MM.1S (cell line): ENCODE data around the gene MAGED2.

Source experiments
- DNase-seq: peaks from one replicate; pipeline ENCODE4 v3.0.0-alpha.2; 2015
- H2AFZ ChIP-seq: fragments of 300-600 bp; sonication (generic); 2 replicates; pipeline ENCODE4 v1.6.0; 2016; ENCODE audit warnings: antibody characterized with exemption, low read length
- H3F3A ChIP-seq: fragments of 300-600 bp; sonication (generic); 2 replicates; pipeline ENCODE4 v1.6.1; 2016; ENCODE audit warnings: mild to moderate bottlenecking, antibody characterized with exemption, low read length, moderate library complexity, mixed read lengths; ENCODE audit not compliant: insufficient read depth
- H3K27ac ChIP-seq: fragments of 300-600 bp; sonication (generic); 2 replicates; pipeline ENCODE4 v1.5.1; 2016; ENCODE audit warnings: mild to moderate bottlenecking, low read length
- H3K27me3 ChIP-seq: fragments of 300-600 bp; sonication (generic); replicated peaks from 2 replicates; pipeline ENCODE4 v1.6.0; 2016; ENCODE audit warnings: low read length; ENCODE audit not compliant: insufficient read depth
- H3K36me3 ChIP-seq: fragments of 300-600 bp; sonication (generic); replicated peaks from 2 replicates; pipeline ENCODE4 v1.6.1; 2016; ENCODE audit warnings: mild to moderate bottlenecking, low read length, mixed read lengths; ENCODE audit not compliant: insufficient read depth
- H3K4me1 ChIP-seq: fragments of 300-600 bp; sonication (generic); 2 replicates; pipeline ENCODE4 v1.6.1; 2016; ENCODE audit warnings: low read length, mixed read lengths
- H3K4me2 ChIP-seq: fragments of 300-600 bp; sonication (generic); 2 replicates; pipeline ENCODE4 v1.6.0; 2016; ENCODE audit warnings: low read depth, low read length
- H3K4me3 ChIP-seq: fragments of 300-600 bp; sonication (generic); 2 replicates; pipeline ENCODE4 v1.5.1; 2016; ENCODE audit warnings: low read length, mixed read lengths
- H3K79me2 ChIP-seq: fragments of 300-600 bp; sonication (generic); 2 replicates; pipeline ENCODE4 v1.6.1; 2016; ENCODE audit warnings: mixed run types, low read length, mixed read lengths
- H3K9ac ChIP-seq: fragments of 300-600 bp; sonication (generic); 2 replicates; pipeline ENCODE4 v1.6.1; 2016; ENCODE audit warnings: low read length, mixed read lengths
- H3K9me2 ChIP-seq: fragments of 300-600 bp; sonication (generic); replicated peaks from 2 replicates; pipeline ENCODE4 v1.6.1; 2016; ENCODE audit warnings: mild to moderate bottlenecking, low read length, mixed read lengths; ENCODE audit not compliant: insufficient read depth
- H3K9me3 ChIP-seq: fragments of 300-600 bp; sonication (generic); replicated peaks from 2 replicates; pipeline ENCODE4 v1.6.1; 2016; ENCODE audit warnings: mild to moderate bottlenecking, low read length, mixed read lengths; ENCODE audit not compliant: insufficient read depth
- H4K20me1 ChIP-seq: fragments of 300-600 bp; sonication (generic); 2 replicates; pipeline ENCODE4 v1.6.1; 2016; ENCODE audit warnings: mild to moderate bottlenecking, low read length, moderate library complexity, mixed read lengths; ENCODE audit not compliant: insufficient read depth
- EZH2 ChIP-seq: fragments of 300-600 bp; sonication (generic); optimal IDR thresholded peaks from 2 replicates; pipeline ENCODE3; 2017; ENCODE audit warnings: low read depth, mild to moderate bottlenecking, antibody characterized with exemption, low read length, mixed read lengths
- EZH2phosphoT487 ChIP-seq: fragments of 300-600 bp; sonication (generic); IDR thresholded peaks from 2 replicates; pipeline ENCODE4 v1.6.1; 2018; ENCODE audit warnings: antibody characterized with exemption, low read length
- TF ChIP-seq, protein P1 (sequence below): fragments of 300-600 bp; sonication (generic); IDR thresholded peaks from 2 replicates; pipeline ENCODE4 v1.5.1; 2016; ENCODE audit warnings: antibody characterized with exemption, low read length, mixed read lengths

The MAGED2 gene

DNA sequence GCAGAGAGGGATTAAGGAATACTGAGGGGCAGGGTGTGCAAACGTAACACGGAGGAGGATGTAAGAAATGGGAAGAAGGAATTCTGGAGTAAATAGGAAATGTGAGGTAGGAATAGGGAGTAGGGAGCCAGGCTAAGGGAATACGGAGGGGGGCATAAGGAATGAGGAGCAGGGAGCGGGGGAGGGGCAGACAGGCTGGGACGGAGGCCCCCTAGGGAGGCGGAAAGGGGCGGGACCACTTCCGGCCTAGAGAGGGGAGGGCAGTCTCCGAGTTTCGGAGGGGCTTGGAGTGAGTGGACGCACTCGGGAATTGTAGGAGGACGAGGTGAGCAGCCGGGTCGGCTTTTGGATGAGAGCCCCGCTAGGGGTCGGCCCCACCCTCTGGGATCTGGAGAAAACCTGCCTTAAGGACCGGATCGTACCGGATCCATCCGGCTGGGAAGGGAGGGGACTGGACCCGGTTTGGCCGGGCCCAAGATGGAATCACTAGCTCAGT is 612 bp downstream of the MAGED2 start:
- H3K9me2 ChIP-seq, result no peaks in the 10 kb centered on the region
- no peaks in the 10 kb centered on the region for H4K20me1 ChIP-seq
- peak overlapping the region; percentile 80 for H2AFZ ChIP-seq

DNA sequence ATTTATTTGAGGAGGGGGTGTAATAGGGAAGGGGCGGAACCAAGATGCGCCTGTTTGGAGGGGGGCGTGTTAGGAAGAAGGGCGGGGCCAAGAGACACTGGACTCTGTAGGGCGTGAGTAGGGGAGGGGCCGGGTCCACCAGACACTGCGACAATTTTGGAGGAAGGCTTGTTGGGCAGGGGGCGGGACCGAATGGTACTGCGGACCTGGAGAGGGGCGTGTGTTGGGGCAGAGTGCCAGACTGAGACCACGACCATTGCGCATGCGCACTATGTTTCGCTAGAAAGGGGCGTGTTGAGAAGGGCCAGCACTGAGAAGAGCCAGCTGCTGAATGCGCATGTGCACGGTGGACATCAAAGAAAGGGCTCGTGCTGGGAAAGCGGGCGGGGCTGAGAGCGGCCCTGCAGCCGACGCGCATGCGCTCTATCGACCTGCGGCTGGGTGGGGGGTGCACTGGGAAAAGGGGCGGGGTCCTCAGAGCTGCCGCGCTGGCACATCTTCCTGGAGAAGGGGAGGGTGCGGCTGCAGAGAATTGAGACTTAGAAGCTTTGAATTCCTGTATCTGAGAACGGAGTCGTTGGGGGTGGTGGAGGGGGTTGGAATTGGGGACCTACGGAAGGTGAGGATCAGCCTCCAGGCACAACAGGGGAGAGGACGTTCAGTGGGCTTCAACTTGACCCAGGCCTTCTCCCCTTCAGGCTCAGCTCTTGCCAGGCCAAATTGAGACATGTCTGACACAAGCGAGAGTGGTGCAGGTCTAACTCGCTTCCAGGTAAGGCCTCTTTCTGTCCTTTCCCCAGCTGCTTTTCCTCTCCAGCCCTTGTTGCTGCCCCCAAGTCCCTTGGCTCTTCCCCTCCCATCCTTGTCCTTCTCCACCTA is 1.3 kb downstream of the MAGED2 start:
- no peaks in the 10 kb centered on the region for H3K36me3 ChIP-seq
- H3K9me2 ChIP-seq, result no peaks in the 10 kb centered on the region
- DNase-seq, result peak; percentile 94
- H3K9ac ChIP-seq, result peak overlapping the region; percentile 70
- H3K4me1 ChIP-seq, result no peaks in the 10 kb centered on the region
- peak overlapping the region; percentile 77 for H3K4me2 ChIP-seq
- no peaks in the 10 kb centered on the region for H3K27me3 ChIP-seq
- peak overlapping the region; percentile 23; the same call in 1 of the 2 replicates for H3K27ac ChIP-seq
- no peaks in the 10 kb centered on the region for H3F3A ChIP-seq
- no peaks in the 10 kb centered on the region for H3K9me3 ChIP-seq
- H3K4me3 ChIP-seq, result peak overlapping the region; percentile 90
- H4K20me1 ChIP-seq, result no peaks in the 10 kb centered on the region
- peak overlapping the region; percentile 80 for H2AFZ ChIP-seq
- peaks cover 12% of the 10 kb centered on the region for H3K79me2 ChIP-seq
- TF ChIP-seq EZH2 (no peak), EZH2phosphoT487 (no peak)
- TF ChIP-seq, protein P1, sequence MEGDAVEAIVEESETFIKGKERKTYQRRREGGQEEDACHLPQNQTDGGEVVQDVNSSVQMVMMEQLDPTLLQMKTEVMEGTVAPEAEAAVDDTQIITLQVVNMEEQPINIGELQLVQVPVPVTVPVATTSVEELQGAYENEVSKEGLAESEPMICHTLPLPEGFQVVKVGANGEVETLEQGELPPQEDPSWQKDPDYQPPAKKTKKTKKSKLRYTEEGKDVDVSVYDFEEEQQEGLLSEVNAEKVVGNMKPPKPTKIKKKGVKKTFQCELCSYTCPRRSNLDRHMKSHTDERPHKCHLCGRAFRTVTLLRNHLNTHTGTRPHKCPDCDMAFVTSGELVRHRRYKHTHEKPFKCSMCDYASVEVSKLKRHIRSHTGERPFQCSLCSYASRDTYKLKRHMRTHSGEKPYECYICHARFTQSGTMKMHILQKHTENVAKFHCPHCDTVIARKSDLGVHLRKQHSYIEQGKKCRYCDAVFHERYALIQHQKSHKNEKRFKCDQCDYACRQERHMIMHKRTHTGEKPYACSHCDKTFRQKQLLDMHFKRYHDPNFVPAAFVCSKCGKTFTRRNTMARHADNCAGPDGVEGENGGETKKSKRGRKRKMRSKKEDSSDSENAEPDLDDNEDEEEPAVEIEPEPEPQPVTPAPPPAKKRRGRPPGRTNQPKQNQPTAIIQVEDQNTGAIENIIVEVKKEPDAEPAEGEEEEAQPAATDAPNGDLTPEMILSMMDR, result no peak

More for the DNA sequence above, 612 bp downstream of the MAGED2 start:
- Histone ChIP-seq H3K4me2 (peak overlapping the region; percentile 77), H3F3A (no peaks in the 10 kb centered on the region), H3K79me2 (peaks cover 12% of the 10 kb centered on the region), H3K9ac (peak overlapping the region; percentile 70), H3K9me3 (no peaks in the 10 kb centered on the region), H3K4me1 (no peaks in the 10 kb centered on the region), H3K4me3 (peak overlapping the region; percentile 90), H3K36me3 (no peaks in the 10 kb centered on the region), H3K27ac (peak overlapping the region; percentile 23; the same call in 1 of the 2 replicates), H3K27me3 (no peaks in the 10 kb centered on the region)
- DNase-seq, result peak; percentile 10
- TF ChIP-seq, protein P1, result no peak
- TF ChIP-seq EZH2, result no peak
- no peak for TF ChIP-seq EZH2phosphoT487

DNA sequence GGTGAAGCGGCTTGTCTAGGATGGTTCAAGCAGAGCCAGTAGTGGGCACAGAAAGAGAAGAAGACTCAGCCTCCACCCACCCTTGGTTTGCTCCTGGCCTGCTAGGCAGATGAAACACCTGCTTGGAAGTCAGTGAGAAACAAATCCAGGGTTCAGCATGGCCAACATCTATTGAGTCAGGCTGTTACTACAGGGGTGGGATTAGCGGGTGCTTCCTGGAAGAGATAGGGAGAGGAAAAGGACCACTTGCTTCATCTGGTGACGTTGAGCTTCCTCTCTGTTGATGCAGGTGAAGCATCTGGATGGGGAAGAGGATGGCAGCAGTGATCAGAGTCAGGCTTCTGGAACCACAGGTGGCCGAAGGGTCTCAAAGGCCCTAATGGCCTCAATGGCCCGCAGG is 3.0 kb downstream of the MAGED2 start:
- Histone ChIP-seq H3K27ac (no peak overlapping the region), H3K4me3 (no peak overlapping the region), H3K4me1 (no peaks in the 10 kb centered on the region), H3K9me2 (no peaks in the 10 kb centered on the region), H4K20me1 (no peaks in the 10 kb centered on the region), H2AFZ (no peak overlapping the region), H3K9me3 (no peaks in the 10 kb centered on the region), H3F3A (no peaks in the 10 kb centered on the region), H3K27me3 (no peaks in the 10 kb centered on the region), H3K36me3 (no peaks in the 10 kb centered on the region; the same call in 1 of the 2 replicates), H3K4me2 (no peak overlapping the region), H3K9ac (no peak overlapping the region), H3K79me2 (peaks cover 12% of the 10 kb centered on the region)
- TF ChIP-seq EZH2 (no peak), EZH2phosphoT487 (no peak)
- TF ChIP-seq, protein P1, result no peak
- no peak for DNase-seq
